ENCODE results near the gene NUCB2. TPM values are rescaled to one million over a fixed set of nuclear protein-coding genes. Genes with fewer than 3 reads are reported as not detected.
"Not testable (repeated sequence)": the region's sequence is repeated elsewhere in the genome, so short reads cannot be mapped to it uniquely, and the experiment has no call there.

Gene NUCB2
- total and polyA plus RNA-seq, 10 of the 15 experiments (the other 5 are each of a cell fraction or from before 2014, with no cell fraction given) = 16.0 to 74.1 (median 52.1) TPM

DNA sequence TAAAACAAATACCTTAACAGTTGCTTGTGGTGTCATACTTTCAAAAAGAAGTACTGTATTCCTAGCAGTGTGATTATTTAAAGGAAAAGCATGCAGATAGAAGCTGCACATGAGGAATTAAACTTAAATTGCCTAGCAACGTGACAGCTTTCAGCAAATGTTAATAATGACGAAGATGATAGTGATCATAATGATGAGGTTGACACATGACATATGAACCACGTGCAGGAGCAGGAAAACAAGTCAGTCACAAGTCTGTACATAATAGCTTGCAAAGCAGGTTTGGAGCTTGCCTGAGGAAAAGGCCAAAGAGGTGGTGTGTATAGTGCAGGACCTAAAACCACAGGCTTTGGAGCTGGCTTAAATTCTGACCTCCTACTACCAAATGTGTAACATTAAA is 38.2 kb upstream of the NUCB2 start:
- CTCF ChIA-PET = no interaction called here
- Histone ChIP-seq H3K9me3 (replicated peaks; ENCODE audit: control insufficient read depth, insufficient read depth, low read length) (peaks cover 2% of the 10 kb centered on the region; the same call in 1 of the 3 replicates), H2AFZ (ENCODE audit: control insufficient read depth, low read depth, low read length) (no peak overlapping the region), H3K4me2 (ENCODE audit: control insufficient read depth, insufficient read depth) (no peak overlapping the region), H3K27me3 (replicated peaks in 1 of 2; ENCODE audit: control insufficient read depth in 2 of 2, insufficient read depth in 2 of 2, low read length in 1 of 2) (peaks cover 0 to 1% of the 10 kb centered on the region in 2 experiments; a peak in 2 of 4 replicates), H3K36me3 (ENCODE audit: control insufficient read depth in 2 of 2, insufficient read depth in 2 of 2, low read length in 1 of 2) (no peaks in the 10 kb centered on the region), H3K27ac (ENCODE audit: control insufficient read depth, insufficient read depth) (no peak overlapping the region), H3K4me3 (no peak overlapping the region), H3K79me2 (ENCODE audit: control insufficient read depth, insufficient read depth, low read length) (no peaks in the 10 kb centered on the region), H3K4me1 (ENCODE audit: control insufficient read depth, insufficient read depth, low read length) (no peaks in the 10 kb centered on the region), H4K20me1 (ENCODE audit: control insufficient read depth, insufficient read depth) (no peaks in the 10 kb centered on the region), H3K9ac (ENCODE audit: control insufficient read depth, insufficient read depth, low read length) (no peak overlapping the region)
- POLR2A ChIA-PET = no interaction called here
- WGBS (ENCODE audit: insufficient coverage, insufficient replicate concordance, low lambda C conversion rate, missing lambda C conversion rate) = 40% methylated on average over 3 of the region's 3 CpGs
- FAIRE-seq (no peak), DNase-seq (ENCODE audit: low read depth, low spot score) (no peak), ATAC-seq (no peak)
- intact Hi-C loops (cut with micrococcal nuclease; ENCODE audit: unreplicated experiment) = no loop called here
- BruUV-seq (replicated peaks) = no TSS peak
- RAD21 ChIA-PET (ENCODE audit: unreplicated experiment) = no interaction called here
- SMC1A ChIA-PET (ENCODE audit: uncharacterized antibody, unreplicated experiment) = no interaction called here
- TF ChIP-seq, protein P1, sequence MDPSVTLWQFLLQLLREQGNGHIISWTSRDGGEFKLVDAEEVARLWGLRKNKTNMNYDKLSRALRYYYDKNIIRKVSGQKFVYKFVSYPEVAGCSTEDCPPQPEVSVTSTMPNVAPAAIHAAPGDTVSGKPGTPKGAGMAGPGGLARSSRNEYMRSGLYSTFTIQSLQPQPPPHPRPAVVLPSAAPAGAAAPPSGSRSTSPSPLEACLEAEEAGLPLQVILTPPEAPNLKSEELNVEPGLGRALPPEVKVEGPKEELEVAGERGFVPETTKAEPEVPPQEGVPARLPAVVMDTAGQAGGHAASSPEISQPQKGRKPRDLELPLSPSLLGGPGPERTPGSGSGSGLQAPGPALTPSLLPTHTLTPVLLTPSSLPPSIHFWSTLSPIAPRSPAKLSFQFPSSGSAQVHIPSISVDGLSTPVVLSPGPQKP (IDR thresholded peaks at IDR 0.05; ENCODE audit: low read depth, low read length) = no peak
- no peak for TF ChIP-seq ASH2L (IDR thresholded peaks at IDR 0.05; ENCODE audit: borderline replicate concordance, low read depth)
- in situ Hi-C loops (cut with MboI) = no loop called here

GRCh38 chr11:17239927-17240326 is 36.6 kb upstream of the NUCB2 start:
- DNase-seq (ENCODE audit: low read depth, low spot score); in situ Hi-C loops (cut with MboI); intact Hi-C loops (cut with micrococcal nuclease; ENCODE audit: unreplicated experiment); H3K27ac ChIP-seq (ENCODE audit: control insufficient read depth, insufficient read depth); H4K20me1 ChIP-seq (ENCODE audit: control insufficient read depth, insufficient read depth); BruUV-seq (replicated peaks); CTCF ChIA-PET; POLR2A ChIA-PET; ATAC-seq; H3K36me3 ChIP-seq (ENCODE audit: control insufficient read depth in 2 of 2, insufficient read depth in 2 of 2, low read length in 1 of 2); H3K79me2 ChIP-seq (ENCODE audit: control insufficient read depth, insufficient read depth, low read length); FAIRE-seq; H3K9ac ChIP-seq (ENCODE audit: control insufficient read depth, insufficient read depth, low read length); H3K27me3 ChIP-seq (replicated peaks in 1 of 2; ENCODE audit: control insufficient read depth in 2 of 2, insufficient read depth in 2 of 2, low read length in 1 of 2); H2AFZ ChIP-seq (ENCODE audit: control insufficient read depth, low read depth, low read length); H3K9me3 ChIP-seq (replicated peaks; ENCODE audit: control insufficient read depth, insufficient read depth, low read length); H3K4me1 ChIP-seq (ENCODE audit: control insufficient read depth, insufficient read depth, low read length); H3K4me2 ChIP-seq (ENCODE audit: control insufficient read depth, insufficient read depth); H3K4me3 ChIP-seq: not testable (repeated sequence)
- 61% methylated on average over 3 of the region's 4 CpGs for WGBS (ENCODE audit: insufficient coverage, insufficient replicate concordance, low lambda C conversion rate, missing lambda C conversion rate)
- SMC1A ChIA-PET (ENCODE audit: uncharacterized antibody, unreplicated experiment) = interaction anchor here (0.7 kb wide), 1 partner anchor 19 kb away, joined by 3 read pairs; no protein-coding TSS in a partner anchor
- RAD21 ChIA-PET (ENCODE audit: unreplicated experiment) = interaction anchor here (0.8 kb wide), 1 partner anchor 13 kb away, joined by 3 read pairs; no protein-coding TSS in a partner anchor

Data from GM12878 (cell line).